Endothelial cell of umbilical vein (primary cell): ENCODE measurements around the gene SLAMF8. TPM values are rescaled to one million over a fixed set of nuclear protein-coding genes. Genes with fewer than 3 reads are reported as not detected.

Source experiments
- BruUV-seq: library from RNA; stranded (reverse); fragments of 400-500 nt; replicated peaks from 2 replicates; lab custom pipeline; 2021; lab: Mats Ljungman, UMichigan
- CTCF ChIA-PET: fragments of 300-600, 350-600 bp; sonication (Branson Sonifier 250); formaldehyde crosslinking; loops from one replicate; lab custom pipeline; 2021; ENCODE audit warnings: antibody characterized with exemption, inconsistent platforms; lab: Charles Lee
- POLR2A ChIA-PET: fragments of 300-600, 350-600 bp; sonication (Branson Sonifier 250); formaldehyde crosslinking; loops from one replicate; lab custom pipeline; 2021; ENCODE audit warnings: antibody characterized with exemption, inconsistent platforms; lab: Charles Lee
- DNase-seq: peaks from one replicate; pipeline ENCODE4 v3.0.0-alpha.2; 2011; ENCODE audit warnings: low read depth, low spot score
- FAIRE-seq: peaks from 2 replicates; lab custom pipeline; 2011; peaks lifted over from hg19 to GRCh38; lab: Jason Lieb, UNC
- H2AFZ ChIP-seq: 2 replicates; pipeline ENCODE4 v1.6.0; 2012; ENCODE audit warnings: low read depth, low read length, control low read depth, inconsistent platforms
- H3K27ac ChIP-seq: 2 replicates; pipeline ENCODE4 v1.5.1; 2011; ENCODE audit warnings: low read depth, mild to moderate bottlenecking, control low read depth, low read length, moderate library complexity; ENCODE audit not compliant: insufficient read depth
- H3K27me3 ChIP-seq, 2 experiments: 2 replicates each; pipeline versions ENCODE4 v1.6.0 to v1.6.1; 2011; ENCODE audit warnings: low read length in 2 of 2, mixed read lengths in 1 of 2; ENCODE audit not compliant: control insufficient read depth in 2 of 2, insufficient read depth in 2 of 2
- H3K36me3 ChIP-seq, 2 experiments: 2 replicates in 1 of 2; 3 replicates in 1 of 2; pipeline ENCODE4 v1.5.1; 2011; ENCODE audit warnings: low read length in 2 of 2, mild to moderate bottlenecking in 1 of 2, moderate library complexity in 1 of 2; ENCODE audit not compliant: control insufficient read depth in 2 of 2, insufficient read depth in 2 of 2; ENCODE audit errors: extremely low read depth in 1 of 2
- H3K4me1 ChIP-seq: 3 replicates; pipeline ENCODE4 v1.5.1; 2011; ENCODE audit warnings: mild to moderate bottlenecking, low read length; ENCODE audit not compliant: control insufficient read depth, insufficient read depth; ENCODE audit errors: extremely low read depth
- H3K4me2 ChIP-seq: 2 replicates; pipeline ENCODE4 v1.6.1; 2011; ENCODE audit warnings: low read length, control low read depth, mixed read lengths; ENCODE audit not compliant: insufficient read depth
- H3K4me3 ChIP-seq, 3 experiments: fragments of 200-600 bp in 1 of 3; sonication (generic), shearing (Covaris generic) in 1 of 3; replicated peaks in 1 of 3; 2 replicates each; pipeline ENCODE4 v1.5.1; 2011 to 2016; ENCODE audit warnings: control low read depth in 3 of 3, low read length in 3 of 3, mild to moderate bottlenecking in 2 of 3, inconsistent platforms in 1 of 3, low read depth in 1 of 3, moderate library complexity in 1 of 3; ENCODE audit not compliant: insufficient read depth in 1 of 3
- H3K79me2 ChIP-seq: 2 replicates; pipeline ENCODE4 v1.6.0; 2012; ENCODE audit warnings: low read length, inconsistent platforms; ENCODE audit not compliant: control insufficient read depth, insufficient read depth
- H3K9ac ChIP-seq: replicated peaks from 2 replicates; pipeline ENCODE3; 2011; ENCODE audit warnings: low read length, control low read depth; ENCODE audit not compliant: insufficient read depth; ENCODE audit errors: extremely low read depth
- H3K9me1 ChIP-seq: replicated peaks from 3 replicates; pipeline ENCODE4 v1.6.0; 2011; ENCODE audit warnings: mild to moderate bottlenecking, low read length; ENCODE audit not compliant: control insufficient read depth, insufficient read depth; ENCODE audit errors: extremely low read depth
- H3K9me3 ChIP-seq: replicated peaks from 2 replicates; pipeline ENCODE4 v1.5.1; 2012; ENCODE audit warnings: low read length, inconsistent platforms; ENCODE audit not compliant: control insufficient read depth, insufficient read depth
- H4K20me1 ChIP-seq: replicated peaks from 2 replicates; pipeline ENCODE3; 2011; ENCODE audit warnings: mild to moderate bottlenecking, low read length; ENCODE audit not compliant: control insufficient read depth, insufficient read depth; ENCODE audit errors: extremely low read depth
- CTCF ChIP-seq, 2 donors: IDR thresholded peaks; 1 replicate in 1 of 2; 2 replicates in 1 of 2; pipeline ENCODE4 v1.5.1; 2011; ENCODE audit warnings: low read length in 2 of 2, mild to moderate bottlenecking in 2 of 2, moderate library complexity in 2 of 2, control low read depth in 1 of 2, inconsistent platforms in 1 of 2, low read depth in 1 of 2; ENCODE audit not compliant: insufficient read depth in 1 of 2; ENCODE audit errors: extremely low read depth in 1 of 2
- EZH2 ChIP-seq: IDR thresholded peaks from 2 replicates; pipeline ENCODE4 v1.6.1; 2012; ENCODE audit warnings: borderline replicate concordance, low read depth, mild to moderate bottlenecking, moderate library complexity, low read length, inconsistent platforms; ENCODE audit not compliant: severe bottlenecking
- FOS ChIP-seq: IDR thresholded peaks from 2 replicates; pipeline ENCODE4 v1.6.1; 2011; ENCODE audit warnings: mild to moderate bottlenecking, low read length, moderate library complexity, borderline replicate concordance; ENCODE audit not compliant: insufficient read depth
- GATA2 ChIP-seq: IDR thresholded peaks from 2 replicates; pipeline ENCODE4 v1.7.0; 2011; ENCODE audit warnings: low read depth, mild to moderate bottlenecking, moderate library complexity, mixed read lengths, low read length; ENCODE audit not compliant: insufficient read length, insufficient read depth
- JUN ChIP-seq: IDR thresholded peaks from 2 replicates; pipeline ENCODE4 v1.6.1; 2011; ENCODE audit warnings: borderline replicate concordance, low read depth; ENCODE audit not compliant: insufficient read length, insufficient read depth
- MYC ChIP-seq: IDR thresholded peaks from one replicate; pipeline ENCODE4 v1.6.1; 2011; ENCODE audit warnings: mild to moderate bottlenecking, low read depth, low read length
- POLR2A ChIP-seq: IDR thresholded peaks from 2 replicates; pipeline ENCODE4 v1.6.1; 2012; ENCODE audit warnings: low read depth, mild to moderate bottlenecking, control low read depth, low read length
- POLR2AphosphoS5 ChIP-seq: IDR thresholded peaks from 2 replicates; pipeline ENCODE4 v1.6.1; 2012; ENCODE audit warnings: low read depth, mild to moderate bottlenecking, control low read depth, low read length, moderate library complexity; ENCODE audit not compliant: insufficient read depth
- dilution Hi-C: fragments of 300-500 bp; cut with MboI; formaldehyde crosslinking; loops from one replicate; pipeline ENCODE4 v1.15.0; 2019; ENCODE audit warnings: low sequenced_read_pairs; ENCODE audit not compliant: extremely low pct_ligation_motif_present
- intact Hi-C: fragments of 100-400 bp; cut with micrococcal nuclease; formaldehyde crosslinking; loops from one replicate; pipeline ENCODE4 v1.10.0; 2022
- polyA plus RNA-seq, 4 experiments: library from polyadenylated mRNA; depleted of rRNA in 3 of 4; stranded (reverse) in 3 of 4; unstranded in 1 of 4; fragments of >200 nt; gene quantifications; 2 replicates each; pipeline versions ENCODE4 v1.2.1 to v1.2.3, GENCODE V29; 2011 to 2012; ENCODE audit warnings: missing spikeins in 1 of 4
- total RNA-seq: library from RNA; stranded (reverse); gene quantifications from 2 replicates; pipeline ENCODE4 v1.2.3, GENCODE V29; 2021
- TF ChIP-seq, protein P1 (sequence below): IDR thresholded peaks from 2 replicates; pipeline ENCODE4 v1.6.1; 2011; ENCODE audit not compliant: insufficient read depth, insufficient read length

Gene SLAMF8
- total and polyA plus RNA-seq, 2 donors (not counting 3 experiments of a cell fraction or from before 2014, with no cell fraction given) = not detected

DNA sequence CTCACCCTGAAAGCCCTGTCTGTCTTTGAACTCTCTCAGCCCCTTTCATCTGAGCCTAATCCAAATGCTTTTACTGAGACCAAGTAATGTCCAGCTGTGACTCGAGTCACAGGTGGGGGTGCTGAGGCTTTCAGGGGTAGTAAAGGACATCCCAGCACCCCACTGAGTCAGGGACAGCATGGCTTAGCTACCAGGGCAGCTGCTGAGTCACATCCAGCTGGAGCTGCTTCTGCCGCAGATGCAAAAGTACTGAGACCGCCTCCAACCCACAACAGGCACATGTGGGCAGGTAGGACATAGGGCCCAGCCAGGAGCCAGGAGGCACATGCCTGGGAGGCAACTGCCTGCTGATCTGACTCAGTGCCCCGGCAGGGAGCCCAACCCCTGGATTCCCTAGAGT, 42.5 kb downstream of the SLAMF8 start:
- Histone ChIP-seq H3K27me3 (no peaks in the 10 kb centered on the region), H3K9me3 (no peaks in the 10 kb centered on the region), H2AFZ (no peak overlapping the region), H3K27ac (no peak overlapping the region), H3K9ac (no peak overlapping the region), H3K79me2 (no peaks in the 10 kb centered on the region), H3K9me1 (no peaks in the 10 kb centered on the region), H3K4me3 (no peak overlapping the region), H3K4me2 (no peak overlapping the region), H3K4me1 (no peaks in the 10 kb centered on the region), H4K20me1 (no peaks in the 10 kb centered on the region), H3K36me3 (no peaks in the 10 kb centered on the region)
- intact Hi-C loops (no loop called here), dilution Hi-C loops (no loop called here)
- FAIRE-seq (no peak), DNase-seq (no peak)
- ChIA-PET CTCF (interaction anchor here (0.7 to 3.8 kb wide), 6 partner anchors 15 to 79 kb away, joined by 3 to 14 read pairs (median 4); no protein-coding TSS in a partner anchor), POLR2A (no interaction called here)
- TF ChIP-seq MYC (no peak), EZH2 (no peak), POLR2AphosphoS5 (no peak), CTCF (IDR thresholded peaks at IDR 0.05; ENCODE audit: extremely low read depth in 1 of 2, insufficient read depth in 1 of 2, low read depth in 1 of 2, low read length in 2 of 2) (no peak), FOS (no peak), GATA2 (no peak), JUN (no peak), POLR2A (no peak)
- TF ChIP-seq, protein P1, sequence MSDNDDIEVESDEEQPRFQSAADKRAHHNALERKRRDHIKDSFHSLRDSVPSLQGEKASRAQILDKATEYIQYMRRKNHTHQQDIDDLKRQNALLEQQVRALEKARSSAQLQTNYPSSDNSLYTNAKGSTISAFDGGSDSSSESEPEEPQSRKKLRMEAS = no peak
- no TSS peak for BruUV-seq
